ENCODE data around the gene CLSTN2.

DNA sequence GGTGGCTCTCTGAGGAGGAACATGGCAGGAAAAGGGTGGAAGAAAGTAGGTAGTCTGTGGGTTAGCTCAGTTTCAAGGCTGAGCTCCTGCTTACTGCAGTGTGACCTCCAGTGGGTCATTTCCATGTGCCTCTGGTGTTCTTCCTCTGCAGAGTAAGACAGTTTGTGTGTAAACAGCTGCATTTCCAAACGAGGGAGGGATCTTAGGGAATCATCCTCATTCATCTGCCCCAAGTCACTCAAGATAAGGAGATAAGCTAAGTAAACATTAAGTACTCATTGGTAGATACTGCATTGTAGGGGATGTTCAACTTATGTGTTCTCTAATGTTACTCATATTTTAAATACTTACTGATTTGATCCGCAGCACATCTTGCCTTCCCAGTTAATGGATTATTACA, 83.6 kb downstream of the CLSTN2 start:
- TF ChIP-seq POLR2A (IDR thresholded peaks at IDR 0.05) (no peak), POLR2AphosphoS5 (IDR thresholded peaks at IDR 0.05) (no peak)
- TF ChIP-seq, protein P1, sequence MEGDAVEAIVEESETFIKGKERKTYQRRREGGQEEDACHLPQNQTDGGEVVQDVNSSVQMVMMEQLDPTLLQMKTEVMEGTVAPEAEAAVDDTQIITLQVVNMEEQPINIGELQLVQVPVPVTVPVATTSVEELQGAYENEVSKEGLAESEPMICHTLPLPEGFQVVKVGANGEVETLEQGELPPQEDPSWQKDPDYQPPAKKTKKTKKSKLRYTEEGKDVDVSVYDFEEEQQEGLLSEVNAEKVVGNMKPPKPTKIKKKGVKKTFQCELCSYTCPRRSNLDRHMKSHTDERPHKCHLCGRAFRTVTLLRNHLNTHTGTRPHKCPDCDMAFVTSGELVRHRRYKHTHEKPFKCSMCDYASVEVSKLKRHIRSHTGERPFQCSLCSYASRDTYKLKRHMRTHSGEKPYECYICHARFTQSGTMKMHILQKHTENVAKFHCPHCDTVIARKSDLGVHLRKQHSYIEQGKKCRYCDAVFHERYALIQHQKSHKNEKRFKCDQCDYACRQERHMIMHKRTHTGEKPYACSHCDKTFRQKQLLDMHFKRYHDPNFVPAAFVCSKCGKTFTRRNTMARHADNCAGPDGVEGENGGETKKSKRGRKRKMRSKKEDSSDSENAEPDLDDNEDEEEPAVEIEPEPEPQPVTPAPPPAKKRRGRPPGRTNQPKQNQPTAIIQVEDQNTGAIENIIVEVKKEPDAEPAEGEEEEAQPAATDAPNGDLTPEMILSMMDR (IDR thresholded peaks at IDR 0.05 in 8 of 11, conservative IDR thresholded peaks at IDR 0.05 in 3 of 11), result no peak
